GM23338 (cell line): ENCODE results near the gene TENM4. TPM values are rescaled to one million over a fixed set of nuclear protein-coding genes. Genes with fewer than 3 reads are reported as not detected.

Experiments
- ATAC-seq: fragments of 200-7000 bp; cut with Tn5 transposase; 3 replicates; pipeline ENCODE4 v1.9.1; 2020
- DNase-seq: peaks from one replicate; pipeline ENCODE4 v3.0.0-alpha.2; 2015; ENCODE audit warnings: low spot score
- H2AFZ ChIP-seq: fragments of 200-600 bp; sonication (generic); 2 replicates; pipeline ENCODE4 v1.8.0; 2016; ENCODE audit warnings: antibody characterized with exemption, mild to moderate bottlenecking, moderate library complexity
- H3F3A ChIP-seq: fragments of 200-600 bp; sonication (generic); replicated peaks from 2 replicates; pipeline ENCODE4 v1.8.0; 2017; ENCODE audit warnings: antibody characterized with exemption, mixed run types, low read depth
- H3K27ac ChIP-seq: fragments of 200-600 bp; sonication (generic); 2 replicates; pipeline ENCODE4 v1.6.1; 2016; ENCODE audit warnings: low read depth
- H3K27me3 ChIP-seq: fragments of 200-600 bp; sonication (generic); 2 replicates; pipeline ENCODE4 v1.8.0; 2016; ENCODE audit warnings: mild to moderate bottlenecking, mixed run types, moderate library complexity; ENCODE audit not compliant: insufficient read depth
- H3K36me3 ChIP-seq: fragments of 200-600 bp; sonication (generic); 2 replicates; pipeline ENCODE4 v1.8.0; 2016; ENCODE audit warnings: mild to moderate bottlenecking; ENCODE audit not compliant: insufficient read depth
- H3K4me1 ChIP-seq: fragments of 200-600 bp; sonication (generic); 2 replicates; pipeline ENCODE4 v1.8.0; 2016; ENCODE audit warnings: mild to moderate bottlenecking, moderate library complexity; ENCODE audit not compliant: insufficient read depth
- H3K4me2 ChIP-seq: fragments of 200-600 bp; sonication (generic); 2 replicates; pipeline ENCODE4 v1.7.1; 2017; ENCODE audit warnings: mixed run types
- H3K4me3 ChIP-seq: fragments of 200-600 bp; sonication (generic); 2 replicates; pipeline ENCODE4 v1.6.1; 2016; ENCODE audit warnings: mixed run types
- H3K79me2 ChIP-seq: fragments of 200-600 bp; sonication (generic); replicated peaks from 2 replicates; pipeline ENCODE4 v1.8.0; 2017; ENCODE audit warnings: mild to moderate bottlenecking; ENCODE audit not compliant: insufficient read depth
- H3K9me2 ChIP-seq: fragments of 200-600 bp; sonication (generic); 2 replicates; pipeline ENCODE4 v1.8.0; 2017; ENCODE audit not compliant: insufficient read depth
- H4K20me1 ChIP-seq: fragments of 200-600 bp; sonication (generic); replicated peaks from 2 replicates; pipeline ENCODE4 v1.8.0; 2017; ENCODE audit warnings: mild to moderate bottlenecking; ENCODE audit not compliant: insufficient read depth
- H3K27ac Mint-ChIP-seq: 2 replicates; pipeline ENCODE4 v1.8.0; 2020; ENCODE audit warnings: inconsistent platforms, mild to moderate bottlenecking, moderate library complexity, mixed read lengths
- H3K27me3 Mint-ChIP-seq: 3 replicates; pipeline ENCODE4 v1.8.0; 2022; ENCODE audit warnings: low read depth, mild to moderate bottlenecking, moderate library complexity, mixed read lengths, inconsistent platforms; ENCODE audit not compliant: insufficient read depth, poor library complexity
- H3K36me3 Mint-ChIP-seq: 3 replicates; pipeline ENCODE4 v1.8.0; 2021; ENCODE audit warnings: low read depth, mild to moderate bottlenecking, inconsistent platforms, moderate library complexity, mixed read lengths
- H3K4me1 Mint-ChIP-seq: 3 replicates; pipeline ENCODE4 v1.8.0; 2020; ENCODE audit warnings: mild to moderate bottlenecking, inconsistent platforms, mixed read lengths
- H3K4me3 Mint-ChIP-seq: 3 replicates; pipeline ENCODE4 v1.8.0; 2021; ENCODE audit warnings: moderate library complexity, mild to moderate bottlenecking, inconsistent platforms, mixed read lengths
- H3K9me3 Mint-ChIP-seq: 3 replicates; pipeline ENCODE4 v1.8.0; 2020; ENCODE audit warnings: moderate library complexity, mild to moderate bottlenecking, inconsistent platforms, mixed read lengths
- CREB1 ChIP-seq: fragments of 250-450 bp; sonication (Bioruptor Pico); IDR thresholded peaks from 2 replicates; pipeline ENCODE4 v1.5.0; 2020; ENCODE audit warnings: low read depth, mild to moderate bottlenecking, moderate library complexity
- JUNB ChIP-seq: IDR thresholded peaks from one replicate; pipeline ENCODE4 v1.6.1; 2016; ENCODE audit warnings: antibody characterized with exemption; ENCODE audit not compliant: unreplicated experiment
- NANOG ChIP-seq: IDR thresholded peaks from 2 replicates; pipeline ENCODE4 v1.6.1; 2016; ENCODE audit warnings: antibody characterized with exemption, borderline replicate concordance
- STAT1 ChIP-seq: IDR thresholded peaks from one replicate; pipeline ENCODE4 v1.6.1; 2016; ENCODE audit warnings: antibody characterized with exemption; ENCODE audit not compliant: unreplicated experiment
- ZNF114 ChIP-seq: fragments of 250-450 bp; sonication (Bioruptor Pico); IDR thresholded peaks from 2 replicates; pipeline ENCODE4 v1.5.0; 2020; ENCODE audit warnings: mild to moderate bottlenecking, moderate library complexity
- ZNF331 ChIP-seq: fragments of 250-450 bp; sonication (Bioruptor Pico); IDR thresholded peaks from 2 replicates; pipeline ENCODE4 v1.5.0; 2020; ENCODE audit warnings: low read depth, mild to moderate bottlenecking, moderate library complexity
- polyA plus RNA-seq: library from polyadenylated mRNA; unstranded; fragments of >200 nt; fragmentation: Nextera tagmentation; extraction: Ambion mirVana; gene quantifications from 2 replicates; pipeline ENCODE4 v1.2.1, GENCODE V29; 2016
- total RNA-seq: library from RNA; depleted of rRNA; stranded (reverse); fragments of >200 nt; shearing (Covaris generic); gene quantifications from 2 replicates; pipeline ENCODE4 v1.2.3, GENCODE V29; 2014
- TF ChIP-seq, protein P1 (sequence below), 2 experiments: fragments of 200-600 bp in 1 of 2; sonication (generic) in 1 of 2; conservative IDR thresholded peaks; 2 replicates each; pipeline versions ENCODE4 v1.5.1 to v1.6.1; 2016 to 2017; ENCODE audit warnings: antibody characterized with exemption in 2 of 2, low read depth in 2 of 2, mild to moderate bottlenecking in 2 of 2, moderate library complexity in 1 of 2
- TF ChIP-seq, protein P2 (sequence below): IDR thresholded peaks from one replicate; pipeline ENCODE4 v1.6.1; 2018; ENCODE audit warnings: antibody characterized with exemption; ENCODE audit not compliant: unreplicated experiment

TENM4 gene
- total and polyA plus RNA-seq, 2 experiments from 2014 or later = 7.3 TPM

DNA sequence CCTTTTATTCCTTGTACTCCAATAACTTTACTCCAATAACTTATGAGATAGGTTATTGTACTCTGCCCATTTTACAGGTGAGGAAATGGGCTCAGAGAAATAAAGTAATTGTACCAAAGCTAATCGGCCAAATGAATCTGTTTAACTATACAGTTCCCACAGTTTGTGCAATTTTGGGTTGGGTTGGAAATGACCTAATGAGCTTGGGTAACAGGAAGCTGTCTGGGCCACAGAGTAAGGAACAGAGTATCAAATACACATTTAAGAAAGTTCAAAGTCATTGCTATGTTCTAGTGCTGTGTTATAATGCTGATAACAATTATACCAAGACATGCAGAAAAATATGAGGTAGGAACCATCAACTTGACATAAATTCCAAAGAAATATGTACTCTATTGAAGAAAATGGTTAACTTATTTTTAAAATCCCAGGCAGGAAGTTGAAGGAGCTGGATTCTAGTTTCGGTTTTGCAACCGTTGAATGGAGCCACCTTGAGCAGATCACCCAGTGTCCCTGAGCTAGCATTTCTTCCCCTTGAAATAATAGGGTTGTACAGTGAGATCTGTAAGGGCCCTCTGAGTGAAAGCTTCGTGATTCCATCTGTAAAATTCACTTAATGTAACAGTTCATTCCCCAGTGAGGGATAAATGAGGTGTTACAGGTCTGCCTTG, 505.3 kb downstream of the TENM4 start:
- Histone ChIP-seq H3K4me3 (no peak overlapping the region), H3K27ac (no peak overlapping the region), H3K4me1 (peaks cover 25% of the 10 kb centered on the region), H3K79me2 (no peaks in the 10 kb centered on the region), H2AFZ (no peak overlapping the region), H3K9me2 (no peaks in the 10 kb centered on the region), H3K4me2 (no peak overlapping the region), H3F3A (no peaks in the 10 kb centered on the region), H4K20me1 (no peaks in the 10 kb centered on the region), H3K27me3 (peaks cover 25% of the 10 kb centered on the region), H3K36me3 (no peaks in the 10 kb centered on the region)
- TF ChIP-seq, protein P1, sequence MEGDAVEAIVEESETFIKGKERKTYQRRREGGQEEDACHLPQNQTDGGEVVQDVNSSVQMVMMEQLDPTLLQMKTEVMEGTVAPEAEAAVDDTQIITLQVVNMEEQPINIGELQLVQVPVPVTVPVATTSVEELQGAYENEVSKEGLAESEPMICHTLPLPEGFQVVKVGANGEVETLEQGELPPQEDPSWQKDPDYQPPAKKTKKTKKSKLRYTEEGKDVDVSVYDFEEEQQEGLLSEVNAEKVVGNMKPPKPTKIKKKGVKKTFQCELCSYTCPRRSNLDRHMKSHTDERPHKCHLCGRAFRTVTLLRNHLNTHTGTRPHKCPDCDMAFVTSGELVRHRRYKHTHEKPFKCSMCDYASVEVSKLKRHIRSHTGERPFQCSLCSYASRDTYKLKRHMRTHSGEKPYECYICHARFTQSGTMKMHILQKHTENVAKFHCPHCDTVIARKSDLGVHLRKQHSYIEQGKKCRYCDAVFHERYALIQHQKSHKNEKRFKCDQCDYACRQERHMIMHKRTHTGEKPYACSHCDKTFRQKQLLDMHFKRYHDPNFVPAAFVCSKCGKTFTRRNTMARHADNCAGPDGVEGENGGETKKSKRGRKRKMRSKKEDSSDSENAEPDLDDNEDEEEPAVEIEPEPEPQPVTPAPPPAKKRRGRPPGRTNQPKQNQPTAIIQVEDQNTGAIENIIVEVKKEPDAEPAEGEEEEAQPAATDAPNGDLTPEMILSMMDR (conservative IDR thresholded peaks at IDR 0.05; ENCODE audit: low read depth in 2 of 2) = no peak
- H3K4me3 Mint-ChIP-seq = no peak overlapping the region
- peaks cover 11% of the 10 kb centered on the region; the same call in 2 of the 3 replicates for H3K36me3 Mint-ChIP-seq
- ATAC-seq (no peak), DNase-seq (no peak)
- no peak overlapping the region for H3K27ac Mint-ChIP-seq
- peaks cover 13% of the 10 kb centered on the region for H3K9me3 Mint-ChIP-seq
- peaks cover 24% of the 10 kb centered on the region for H3K27me3 Mint-ChIP-seq
- peaks cover 34% of the 10 kb centered on the region for H3K4me1 Mint-ChIP-seq

DNA sequence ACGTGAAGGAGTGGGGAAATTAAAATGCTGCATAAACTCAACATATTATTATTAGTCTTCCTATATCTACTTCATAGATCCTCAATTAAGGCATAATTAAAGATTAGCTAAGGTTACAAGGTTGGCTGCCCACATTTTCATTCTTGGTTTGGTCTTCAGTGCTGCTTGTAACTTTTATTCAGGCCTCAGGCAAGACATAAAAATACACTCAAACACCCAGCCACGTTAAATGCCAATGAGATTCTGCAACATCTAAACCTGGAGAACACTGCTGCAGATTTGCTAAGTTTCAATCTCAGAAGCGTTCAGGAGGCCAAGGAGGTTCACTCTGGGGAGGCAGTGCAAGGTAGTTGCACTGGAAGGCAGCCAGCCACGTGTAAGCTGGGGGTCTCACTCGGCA, 507.5 kb downstream of the TENM4 start:
- Histone ChIP-seq H3K4me1 (peaks cover 28% of the 10 kb centered on the region), H3K79me2 (no peaks in the 10 kb centered on the region), H3K36me3 (no peaks in the 10 kb centered on the region), H4K20me1 (no peaks in the 10 kb centered on the region), H3K9me2 (no peaks in the 10 kb centered on the region), H3K27me3 (peaks cover 44% of the 10 kb centered on the region), H3F3A (0 out of 2 replicates have a peak, but pooled peaks cover 4% of the 10 kb centered on the region), H3K4me2 (no peak overlapping the region), H2AFZ (no peak overlapping the region), H3K4me3 (no peak overlapping the region), H3K27ac (no peak overlapping the region)
- DNase-seq (no peak), ATAC-seq (no peak)
- Mint-ChIP-seq H3K4me1 (peaks cover 40% of the 10 kb centered on the region), H3K36me3 (peaks cover 11% of the 10 kb centered on the region; the same call in 2 of the 3 replicates), H3K4me3 (no peak overlapping the region), H3K27me3 (peaks cover 43% of the 10 kb centered on the region), H3K9me3 (peaks cover 13% of the 10 kb centered on the region), H3K27ac (no peak overlapping the region)
- TF ChIP-seq ZNF331 (CRISPR knock-in tag) (no peak), JUNB (no peak), ZNF114 (CRISPR knock-in tag) (no peak), NANOG (no peak), STAT1 (no peak), CREB1 (CRISPR knock-in tag) (no peak)
- TF ChIP-seq, protein P1 (conservative IDR thresholded peaks at IDR 0.05; ENCODE audit: low read depth in 2 of 2) = no peak
- TF ChIP-seq, protein P2, sequence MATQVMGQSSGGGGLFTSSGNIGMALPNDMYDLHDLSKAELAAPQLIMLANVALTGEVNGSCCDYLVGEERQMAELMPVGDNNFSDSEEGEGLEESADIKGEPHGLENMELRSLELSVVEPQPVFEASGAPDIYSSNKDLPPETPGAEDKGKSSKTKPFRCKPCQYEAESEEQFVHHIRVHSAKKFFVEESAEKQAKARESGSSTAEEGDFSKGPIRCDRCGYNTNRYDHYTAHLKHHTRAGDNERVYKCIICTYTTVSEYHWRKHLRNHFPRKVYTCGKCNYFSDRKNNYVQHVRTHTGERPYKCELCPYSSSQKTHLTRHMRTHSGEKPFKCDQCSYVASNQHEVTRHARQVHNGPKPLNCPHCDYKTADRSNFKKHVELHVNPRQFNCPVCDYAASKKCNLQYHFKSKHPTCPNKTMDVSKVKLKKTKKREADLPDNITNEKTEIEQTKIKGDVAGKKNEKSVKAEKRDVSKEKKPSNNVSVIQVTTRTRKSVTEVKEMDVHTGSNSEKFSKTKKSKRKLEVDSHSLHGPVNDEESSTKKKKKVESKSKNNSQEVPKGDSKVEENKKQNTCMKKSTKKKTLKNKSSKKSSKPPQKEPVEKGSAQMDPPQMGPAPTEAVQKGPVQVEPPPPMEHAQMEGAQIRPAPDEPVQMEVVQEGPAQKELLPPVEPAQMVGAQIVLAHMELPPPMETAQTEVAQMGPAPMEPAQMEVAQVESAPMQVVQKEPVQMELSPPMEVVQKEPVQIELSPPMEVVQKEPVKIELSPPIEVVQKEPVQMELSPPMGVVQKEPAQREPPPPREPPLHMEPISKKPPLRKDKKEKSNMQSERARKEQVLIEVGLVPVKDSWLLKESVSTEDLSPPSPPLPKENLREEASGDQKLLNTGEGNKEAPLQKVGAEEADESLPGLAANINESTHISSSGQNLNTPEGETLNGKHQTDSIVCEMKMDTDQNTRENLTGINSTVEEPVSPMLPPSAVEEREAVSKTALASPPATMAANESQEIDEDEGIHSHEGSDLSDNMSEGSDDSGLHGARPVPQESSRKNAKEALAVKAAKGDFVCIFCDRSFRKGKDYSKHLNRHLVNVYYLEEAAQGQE = no peak
